ENCODE results near the gene TCF7.

TCF7 gene

GRCh38 chr5:134113902-134114875 lies at the start of gene TCF7:
TCF7 (plus strand) TSS chr5:134114681; CDS start chr5:134114907, 226 bp downstream.
- peaks cover 9% of the 10 kb centered on the region for H3K36me3 Mint-ChIP-seq
- H3K4me1 Mint-ChIP-seq: peaks cover 41% of the 10 kb centered on the region
- H3K9me3 Mint-ChIP-seq: no peaks in the 10 kb centered on the region
- peak within 1 kb of the TSS; percentile 86 for H3K4me3 Mint-ChIP-seq
- H3K27me3 Mint-ChIP-seq: no peaks in the 10 kb centered on the region
- peak within 1 kb of the TSS; percentile 85 for H3K27ac Mint-ChIP-seq
- peak; percentile 89 for ATAC-seq

- Mint-ChIP-seq H3K4me3 (no peak overlapping the region), H3K36me3 (no peaks in the 10 kb centered on the region), H3K27ac (no peak overlapping the region), H3K27me3 (peaks cover 15% of the 10 kb centered on the region), H3K4me1 (peaks cover 24% of the 10 kb centered on the region), H3K9me3 (no peaks in the 10 kb centered on the region)
- ATAC-seq: no peak
Measured at GRCh38 chr5:134069553-134069952, 44.9 kb upstream of the TCF7 start.

- Mint-ChIP-seq H3K4me1 (peaks cover 24% of the 10 kb centered on the region), H3K27ac (peak overlapping the region; percentile 71), H3K27me3 (peaks cover 15% of the 10 kb centered on the region), H3K9me3 (no peaks in the 10 kb centered on the region), H3K36me3 (no peaks in the 10 kb centered on the region), H3K4me3 (peak overlapping the region; percentile 76)
- peak; percentile 61 for ATAC-seq
Measured at GRCh38 chr5:134070725-134071613, 43.5 kb upstream of the TCF7 start.

- Mint-ChIP-seq H3K9me3 (no peaks in the 10 kb centered on the region), H3K4me1 (peaks cover 24% of the 10 kb centered on the region), H3K4me3 (peak overlapping the region; percentile 76), H3K36me3 (no peaks in the 10 kb centered on the region), H3K27ac (peak overlapping the region; percentile 71), H3K27me3 (peaks cover 15% of the 10 kb centered on the region)
- peak; percentile 59 for ATAC-seq
Measured at GRCh38 chr5:134071614-134072207, 42.8 kb upstream of the TCF7 start.

- no peak for ATAC-seq
- Mint-ChIP-seq H3K9me3 (no peaks in the 10 kb centered on the region), H3K36me3 (no peaks in the 10 kb centered on the region), H3K27me3 (peaks cover 15% of the 10 kb centered on the region), H3K4me3 (no peak overlapping the region), H3K27ac (no peak overlapping the region), H3K4me1 (peaks cover 24% of the 10 kb centered on the region)
Measured at GRCh38 chr5:134072471-134073210, 41.8 kb upstream of the TCF7 start.

- H3K9me3 Mint-ChIP-seq: no peaks in the 10 kb centered on the region
Measured at GRCh38 chr5:134073404-134073803, 41.1 kb upstream of the TCF7 start.

GRCh38 chr5:134075102-134075501 lies 39.4 kb upstream of the TCF7 start:
- H3K4me3 Mint-ChIP-seq: no peak overlapping the region

More at GRCh38 chr5:134073404-134073803, 41.1 kb upstream of the TCF7 start:
- Mint-ChIP-seq H3K27me3 (peaks cover 9% of the 10 kb centered on the region), H3K4me1 (peaks cover 20% of the 10 kb centered on the region), H3K36me3 (no peaks in the 10 kb centered on the region), H3K4me3 (no peak overlapping the region), H3K27ac (no peak overlapping the region)
- no peak for ATAC-seq

GRCh38 chr5:134077926-134078580 lies 36.4 kb upstream of the TCF7 start:
- H3K27me3 Mint-ChIP-seq: no peaks in the 10 kb centered on the region
- H3K27ac Mint-ChIP-seq: no peak overlapping the region
- H3K36me3 Mint-ChIP-seq: no peaks in the 10 kb centered on the region
- H3K4me1 Mint-ChIP-seq: no peaks in the 10 kb centered on the region
- ATAC-seq: no peak
- H3K9me3 Mint-ChIP-seq: no peaks in the 10 kb centered on the region
- H3K4me3 Mint-ChIP-seq: no peak overlapping the region

More at GRCh38 chr5:134075102-134075501, 39.4 kb upstream of the TCF7 start:
- H3K4me1 Mint-ChIP-seq: peaks cover 14% of the 10 kb centered on the region
- no peaks in the 10 kb centered on the region for H3K36me3 Mint-ChIP-seq
- peaks cover 4% of the 10 kb centered on the region for H3K27me3 Mint-ChIP-seq
- no peak overlapping the region for H3K27ac Mint-ChIP-seq
- no peaks in the 10 kb centered on the region for H3K9me3 Mint-ChIP-seq
- no peak for ATAC-seq

GRCh38 chr5:134079748-134080581 lies 34.5 kb upstream of the TCF7 start:
- H3K27ac Mint-ChIP-seq: no peak overlapping the region
- no peaks in the 10 kb centered on the region for H3K4me1 Mint-ChIP-seq
- H3K4me3 Mint-ChIP-seq: no peak overlapping the region
- peaks cover 9% of the 10 kb centered on the region for H3K27me3 Mint-ChIP-seq
- H3K36me3 Mint-ChIP-seq: no peaks in the 10 kb centered on the region
- H3K9me3 Mint-ChIP-seq: no peaks in the 10 kb centered on the region
- no peak for ATAC-seq

- H3K9me3 Mint-ChIP-seq: no peaks in the 10 kb centered on the region
- no peaks in the 10 kb centered on the region for H3K4me1 Mint-ChIP-seq
- no peak overlapping the region for H3K4me3 Mint-ChIP-seq
- ATAC-seq: no peak
- H3K27ac Mint-ChIP-seq: no peak overlapping the region
- H3K27me3 Mint-ChIP-seq: peaks cover 9% of the 10 kb centered on the region
- no peaks in the 10 kb centered on the region for H3K36me3 Mint-ChIP-seq
Measured at GRCh38 chr5:134082264-134082992, 32.1 kb upstream of the TCF7 start.

GRCh38 chr5:134083517-134083916 lies 31.0 kb upstream of the TCF7 start:
- Mint-ChIP-seq H3K27ac (no peak overlapping the region), H3K4me3 (no peak overlapping the region), H3K4me1 (no peaks in the 10 kb centered on the region), H3K27me3 (peaks cover 9% of the 10 kb centered on the region), H3K36me3 (no peaks in the 10 kb centered on the region), H3K9me3 (no peaks in the 10 kb centered on the region)
- ATAC-seq: no peak

- H3K27me3 Mint-ChIP-seq: peaks cover 9% of the 10 kb centered on the region
- H3K36me3 Mint-ChIP-seq: no peaks in the 10 kb centered on the region
- no peak overlapping the region for H3K27ac Mint-ChIP-seq
- no peaks in the 10 kb centered on the region for H3K9me3 Mint-ChIP-seq
- ATAC-seq: no peak
- no peak overlapping the region for H3K4me3 Mint-ChIP-seq
- no peaks in the 10 kb centered on the region for H3K4me1 Mint-ChIP-seq
Measured at GRCh38 chr5:134084022-134084565, 30.4 kb upstream of the TCF7 start.

GRCh38 chr5:134084570-134084969 lies 29.9 kb upstream of the TCF7 start:
- peaks cover 9% of the 10 kb centered on the region for H3K27me3 Mint-ChIP-seq
- ATAC-seq: no peak
- no peaks in the 10 kb centered on the region for H3K36me3 Mint-ChIP-seq
- no peaks in the 10 kb centered on the region for H3K4me1 Mint-ChIP-seq
- H3K27ac Mint-ChIP-seq: no peak overlapping the region
- H3K9me3 Mint-ChIP-seq: no peaks in the 10 kb centered on the region
- H3K4me3 Mint-ChIP-seq: no peak overlapping the region
